Immature natural killer cell (primary cell): ENCODE data around the gene CDK6. TPM values are rescaled to one million over a fixed set of nuclear protein-coding genes. Genes with fewer than 3 reads are reported as not detected.
A peak's percentile ranks its signal among the peaks of the same experiment; 100 is the strongest.

Source experiments
- DNase-seq, 3 donors: peaks; one replicate each; pipeline ENCODE4 v3.0.0; 2022; ENCODE audit warnings: mixed read lengths in 1 of 3
- H3K27ac Mint-ChIP-seq, 6 donors: one replicate each; pipeline ENCODE4 v1.8.0; 2020; ENCODE audit warnings: mixed read lengths in 6 of 6, mild to moderate bottlenecking in 5 of 6, inconsistent platforms in 4 of 6, moderate library complexity in 3 of 6
- H3K27me3 Mint-ChIP-seq, 3 donors: one replicate each; pipeline ENCODE4 v1.8.0; 2020 to 2021; ENCODE audit warnings: low read depth in 3 of 3, mild to moderate bottlenecking in 3 of 3, mixed read lengths in 3 of 3, moderate library complexity in 3 of 3, inconsistent platforms in 1 of 3
- H3K36me3 Mint-ChIP-seq, 3 donors: one replicate each; pipeline ENCODE4 v1.8.0; 2020; ENCODE audit warnings: mixed read lengths in 3 of 3, inconsistent platforms in 2 of 3, mild to moderate bottlenecking in 2 of 3
- H3K4me1 Mint-ChIP-seq, 2 donors: one replicate each; pipeline ENCODE4 v1.8.0; 2020; ENCODE audit warnings: inconsistent platforms in 2 of 2, mild to moderate bottlenecking in 2 of 2, mixed read lengths in 2 of 2, moderate library complexity in 1 of 2
- H3K4me3 Mint-ChIP-seq, 5 donors: one replicate each; pipeline ENCODE4 v1.8.0; 2020; ENCODE audit warnings: mild to moderate bottlenecking in 5 of 5, mixed read lengths in 5 of 5, inconsistent platforms in 3 of 5, moderate library complexity in 3 of 5
- H3K9me3 Mint-ChIP-seq, 6 donors: one replicate each; pipeline ENCODE4 v1.8.0; 2020; ENCODE audit warnings: mild to moderate bottlenecking in 6 of 6, mixed read lengths in 6 of 6, inconsistent platforms in 4 of 6, moderate library complexity in 3 of 6
- polyA plus RNA-seq, 3 donors: library from polyadenylated mRNA; unstranded; fragments of 300-500 nt; fragmentation: Illumina TruSeq; gene quantifications; one replicate each; pipeline ENCODE4 v1.2.3, GENCODE V29; 2021

The CDK6 gene
- polyA plus RNA-seq, 3 donors from 2014 or later: 11.1 to 21.2 (median 15.8) TPM

DNA sequence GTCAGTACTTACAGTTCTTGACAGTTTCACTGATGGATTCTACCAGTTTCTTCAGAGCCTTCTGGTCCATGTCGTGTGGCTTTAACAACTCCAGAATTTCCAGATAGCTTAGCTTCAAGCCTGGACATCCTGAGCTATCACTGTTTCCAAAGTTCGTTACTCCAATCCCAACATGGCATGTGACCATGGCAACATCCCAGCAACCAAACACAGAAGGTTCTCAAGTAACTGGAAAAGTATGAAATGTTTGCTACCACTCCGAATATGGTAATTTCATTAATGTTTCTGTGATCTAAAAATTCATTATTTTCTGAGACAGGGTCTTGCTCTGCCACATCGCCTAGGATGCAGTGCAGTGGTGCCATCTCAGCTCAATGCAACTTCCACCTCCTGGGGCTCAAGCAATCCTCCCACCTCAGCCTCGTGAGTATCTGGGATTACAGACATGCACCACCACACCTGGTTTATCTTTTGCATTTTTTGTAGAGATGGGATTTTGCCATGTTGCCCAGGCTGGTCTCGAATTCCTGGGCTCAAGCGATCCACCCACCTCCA is 278.5 kb downstream of the CDK6 start:
- no peaks in the 10 kb centered on the region for H3K9me3 Mint-ChIP-seq
- H3K36me3 Mint-ChIP-seq: peaks cover 4 to 8% (median 5%) of the 10 kb centered on the region in 3 donors
- H3K27ac Mint-ChIP-seq: peak overlapping the region in 2 of 6 donors; percentile 7 to 42
- DNase-seq: no peak
- no peak overlapping the region for H3K4me3 Mint-ChIP-seq
- peaks cover 0 to 3% (median 2%) of the 10 kb centered on the region in 3 donors for H3K27me3 Mint-ChIP-seq
- H3K4me1 Mint-ChIP-seq: no peaks in the 10 kb centered on the region

- DNase-seq: no peak
- no peak overlapping the region for H3K4me3 Mint-ChIP-seq
- no peaks in the 10 kb centered on the region for H3K4me1 Mint-ChIP-seq
- H3K36me3 Mint-ChIP-seq: peaks cover 4 to 7% (median 5%) of the 10 kb centered on the region in 3 donors
- peaks cover 0 to 3% (median 2%) of the 10 kb centered on the region in 3 donors for H3K27me3 Mint-ChIP-seq
- H3K27ac Mint-ChIP-seq: peak overlapping the region in 1 of 6 donors; percentile 42
- H3K9me3 Mint-ChIP-seq: no peaks in the 10 kb centered on the region
Observed at GRCh38 chr7:92557249-92557648, 279.1 kb downstream of the CDK6 start.

Other genes with a start within 250 kb of the CDK6 start
- gene FAM133B, start 246.2 kb downstream of the CDK6 start, polyA plus RNA-seq: 10 to 100 TPM in 2 of 3 donors, 1 to 10 TPM in 1; 7.4 to 20.5 (median 19.4) TPM